Breast epithelium (tissue), 4 donors: Measurements from ENCODE around the gene SLC35B4. TPM values are rescaled to one million over a fixed set of nuclear protein-coding genes. Genes with fewer than 3 reads are reported as not detected.
"Not testable (repeated sequence)": the region's sequence is repeated elsewhere in the genome, so short reads cannot be mapped to it uniquely, and the experiment has no call there.

ENCODE experiments used
- DNase-seq, 2 donors: peaks; one replicate each; pipeline ENCODE4 v3.0.0-alpha.2; 2019; ENCODE audit warnings: low spot score in 2 of 2
- H3K27ac ChIP-seq, 2 donors: fragments of 200-600 bp; sonication (generic) in 1 of 2; one replicate each; pipeline ENCODE4 v1.5.1; 2016 to 2019; ENCODE audit warnings: mild to moderate bottlenecking in 1 of 2
- H3K27me3 ChIP-seq, 2 donors: fragments of 200-600 bp; sonication (generic) in 1 of 2; one replicate each; pipeline versions ENCODE4 v1.5.1 to v1.6.0; 2017 to 2019; ENCODE audit warnings: control low read depth in 1 of 2, mild to moderate bottlenecking in 1 of 2
- H3K36me3 ChIP-seq: fragments of 200-600 bp; one replicate; pipeline ENCODE4 v1.5.1; 2019
- H3K4me1 ChIP-seq, 2 donors: fragments of 200-600 bp; sonication (generic); one replicate each; pipeline ENCODE4 v1.5.1; 2016 to 2019; ENCODE audit warnings: control low read depth in 1 of 2
- H3K4me3 ChIP-seq, 3 donors: fragments of 200-600 bp; sonication (generic); 1 replicate in 2 of 3; 2 replicates in 1 of 3; pipeline ENCODE4 v1.5.1; 2016 to 2019; ENCODE audit warnings: mild to moderate bottlenecking in 3 of 3, moderate library complexity in 2 of 3
- H3K9me3 ChIP-seq, 2 donors: fragments of 200-600 bp; sonication (generic) in 1 of 2; one replicate each; pipeline ENCODE4 v1.5.1; 2016 to 2019; ENCODE audit warnings: control low read depth in 1 of 2
- CTCF ChIP-seq, 3 donors: fragments of 450-650 bp; IDR thresholded peaks; one replicate each; pipeline ENCODE4 v1.5.1; 2016 to 2017; ENCODE audit warnings: antibody characterized with exemption in 3 of 3, mild to moderate bottlenecking in 3 of 3, moderate library complexity in 3 of 3
- POLR2A ChIP-seq: fragments of 450-650 bp; IDR thresholded peaks from one replicate; pipeline ENCODE4 v1.6.1; 2016; ENCODE audit warnings: antibody characterized with exemption, mild to moderate bottlenecking, moderate library complexity
- POLR2AphosphoS5 ChIP-seq, 3 donors: sonication (generic); formaldehyde crosslinking; IDR thresholded peaks; one replicate each; pipeline ENCODE4 v1.6.1; 2017; ENCODE audit warnings: antibody characterized with exemption in 3 of 3
- intact Hi-C: fragments of 100-400 bp; cut with DNase I; formaldehyde crosslinking; loops from one replicate; pipeline ENCODE4 v1.15.1; 2023; ENCODE audit warnings: low total_unique reads
- total RNA-seq, 3 donors: library from RNA; depleted of rRNA; stranded (reverse); fragments of >200 nt; gene quantifications; one replicate each; pipeline ENCODE4 v1.1.0, GENCODE V29; 2016

Gene SLC35B4
- total RNA-seq, 3 donors from 2014 or later: 7.3 to 13.8 (median 8.5) TPM

- Histone ChIP-seq H3K4me1 (no peaks in the 10 kb centered on the region), H3K27ac (no peak overlapping the region), H3K4me3 (no peak overlapping the region), H3K9me3 (no peaks in the 10 kb centered on the region), H3K27me3 (no peaks in the 10 kb centered on the region), H3K36me3 (no peaks in the 10 kb centered on the region)
- no peak for DNase-seq
- TF ChIP-seq POLR2A: no peak
- no peak for TF ChIP-seq CTCF (IDR thresholded peaks at IDR 0.05)
- TF ChIP-seq POLR2AphosphoS5 (IDR thresholded peaks at IDR 0.05): no peak
- intact Hi-C loops: loop anchor here (5.0 kb wide), 1 partner anchor 1030 kb away; no protein-coding TSS in a partner anchor
Observed at GRCh38 chr7:134297489-134297888, 19.2 kb downstream of the SLC35B4 start.

- intact Hi-C loops: loop anchor here (5.0 kb wide), 1 partner anchor 1029 kb away; no protein-coding TSS in a partner anchor
- H3K4me3 ChIP-seq, H3K4me1 ChIP-seq, H3K27ac ChIP-seq, DNase-seq, H3K27me3 ChIP-seq, H3K36me3 ChIP-seq, H3K9me3 ChIP-seq: not testable (repeated sequence)
Observed at GRCh38 chr7:134295982-134296381, 20.7 kb downstream of the SLC35B4 start.

- no peaks in the 10 kb centered on the region for H3K36me3 ChIP-seq
- DNase-seq: no peak
- H3K27me3 ChIP-seq: no peaks in the 10 kb centered on the region
- H3K27ac ChIP-seq: no peak overlapping the region
- no peak overlapping the region for H3K4me3 ChIP-seq
- intact Hi-C loops: no loop called here
- no peaks in the 10 kb centered on the region for H3K4me1 ChIP-seq
- TF ChIP-seq POLR2A (no peak), CTCF (IDR thresholded peaks at IDR 0.05) (no peak), POLR2AphosphoS5 (IDR thresholded peaks at IDR 0.05) (no peak)
- no peaks in the 10 kb centered on the region for H3K9me3 ChIP-seq
Observed at GRCh38 chr7:134293002-134293740, 23.6 kb downstream of the SLC35B4 start.

- intact Hi-C loops: no loop called here
Observed at GRCh38 chr7:134290286-134290685, 26.4 kb downstream of the SLC35B4 start.

GRCh38 chr7:134289841-134290240, 26.9 kb downstream of the SLC35B4 start:
- H3K4me3 ChIP-seq: no peak overlapping the region
- H3K9me3 ChIP-seq: no peaks in the 10 kb centered on the region
- no peak for DNase-seq
- intact Hi-C loops: no loop called here
- no peaks in the 10 kb centered on the region for H3K36me3 ChIP-seq
- no peak overlapping the region for H3K27ac ChIP-seq
- no peaks in the 10 kb centered on the region for H3K27me3 ChIP-seq
- no peaks in the 10 kb centered on the region for H3K4me1 ChIP-seq
- no peak for TF ChIP-seq CTCF (IDR thresholded peaks at IDR 0.05)
- TF ChIP-seq POLR2AphosphoS5 (IDR thresholded peaks at IDR 0.05): no peak
- TF ChIP-seq POLR2A: no peak

More at GRCh38 chr7:134290286-134290685, 26.4 kb downstream of the SLC35B4 start:
- Histone ChIP-seq H3K4me3 (no peak overlapping the region), H3K27me3 (no peaks in the 10 kb centered on the region), H3K27ac (no peak overlapping the region), H3K4me1 (no peaks in the 10 kb centered on the region), H3K9me3 (no peaks in the 10 kb centered on the region), H3K36me3 (no peaks in the 10 kb centered on the region)
- DNase-seq: no peak
- no peak for TF ChIP-seq POLR2AphosphoS5 (IDR thresholded peaks at IDR 0.05)

- DNase-seq: no peak
- H3K4me3 ChIP-seq: no peak overlapping the region
Observed at GRCh38 chr7:134289423-134289822, 27.3 kb downstream of the SLC35B4 start.

More at GRCh38 chr7:134289423-134289822, 27.3 kb downstream of the SLC35B4 start:
- Histone ChIP-seq H3K4me1 (no peaks in the 10 kb centered on the region), H3K27me3 (no peaks in the 10 kb centered on the region), H3K9me3 (no peaks in the 10 kb centered on the region), H3K27ac (no peak overlapping the region), H3K36me3 (no peaks in the 10 kb centered on the region)
- TF ChIP-seq POLR2AphosphoS5 (IDR thresholded peaks at IDR 0.05) (no peak), POLR2A (no peak), CTCF (IDR thresholded peaks at IDR 0.05) (no peak)
- intact Hi-C loops: no loop called here
